Activated CD4-positive, alpha-beta T cell treated with anti-CD3 and anti-CD28 coated beads for 4 hours (primary cell): Measurements from ENCODE around the gene CDC14B.
"Not testable (repeated sequence)": the region's sequence is repeated elsewhere in the genome, so short reads cannot be mapped to it uniquely, and the experiment has no call there.

Experiments
- DNase-seq, 2 donors: peaks; one replicate each; pipeline ENCODE4 v3.0.0-alpha.2; 2020

Gene CDC14B

GRCh38 chr9:96532173-96532572 lies 87.5 kb downstream of the CDC14B start:
- no peak for DNase-seq

- no peak for DNase-seq
Observed at GRCh38 chr9:96524764-96525163, 94.9 kb downstream of the CDC14B start.

- no peak for DNase-seq
Observed at GRCh38 chr9:96524045-96524444, 95.6 kb downstream of the CDC14B start.

- no peak for DNase-seq
Observed at GRCh38 chr9:96523374-96523773, 96.3 kb downstream of the CDC14B start.

DNA sequence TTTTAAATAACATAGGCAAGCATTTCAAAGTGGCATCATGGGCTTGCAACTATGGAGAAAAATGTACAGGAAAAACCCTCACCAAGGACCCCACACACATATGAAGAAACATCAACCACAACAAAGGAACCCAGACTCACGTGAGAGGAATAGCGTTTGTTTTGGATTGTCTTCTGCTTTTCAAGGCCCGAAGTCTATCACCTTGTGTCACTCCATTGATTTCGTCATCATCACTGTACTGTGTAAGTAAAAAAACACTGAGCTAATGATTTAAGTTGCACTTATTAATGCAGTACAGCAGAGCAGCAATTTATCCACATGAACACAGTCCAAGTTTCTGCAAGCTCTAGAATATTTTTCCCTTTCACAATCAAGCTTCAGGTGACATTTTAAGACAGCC lies 97.3 kb downstream of the CDC14B start:
- DNase-seq: no peak

DNA sequence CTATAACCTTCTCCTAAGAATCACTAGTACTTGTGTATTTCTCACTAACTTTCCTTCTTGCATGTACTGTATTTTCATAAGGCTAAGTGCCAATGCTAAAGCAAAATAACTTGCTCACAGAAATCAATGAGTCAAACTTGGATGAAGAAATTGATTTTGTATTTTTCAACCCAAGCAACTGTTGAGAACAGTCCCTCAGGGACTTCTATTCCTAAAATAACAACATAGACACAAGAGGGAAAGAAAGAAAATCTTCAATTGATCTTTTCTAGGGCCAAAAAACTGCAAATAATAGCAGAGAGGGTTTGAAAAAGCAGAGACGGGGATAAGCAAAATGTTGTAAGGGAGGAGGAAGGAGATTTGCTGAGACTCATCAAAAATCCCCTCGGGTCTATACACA lies 99.9 kb downstream of the CDC14B start:
- no peak for DNase-seq

- DNase-seq: no peak
Observed at GRCh38 chr9:96519095-96519494, 100.5 kb downstream of the CDC14B start.

DNA sequence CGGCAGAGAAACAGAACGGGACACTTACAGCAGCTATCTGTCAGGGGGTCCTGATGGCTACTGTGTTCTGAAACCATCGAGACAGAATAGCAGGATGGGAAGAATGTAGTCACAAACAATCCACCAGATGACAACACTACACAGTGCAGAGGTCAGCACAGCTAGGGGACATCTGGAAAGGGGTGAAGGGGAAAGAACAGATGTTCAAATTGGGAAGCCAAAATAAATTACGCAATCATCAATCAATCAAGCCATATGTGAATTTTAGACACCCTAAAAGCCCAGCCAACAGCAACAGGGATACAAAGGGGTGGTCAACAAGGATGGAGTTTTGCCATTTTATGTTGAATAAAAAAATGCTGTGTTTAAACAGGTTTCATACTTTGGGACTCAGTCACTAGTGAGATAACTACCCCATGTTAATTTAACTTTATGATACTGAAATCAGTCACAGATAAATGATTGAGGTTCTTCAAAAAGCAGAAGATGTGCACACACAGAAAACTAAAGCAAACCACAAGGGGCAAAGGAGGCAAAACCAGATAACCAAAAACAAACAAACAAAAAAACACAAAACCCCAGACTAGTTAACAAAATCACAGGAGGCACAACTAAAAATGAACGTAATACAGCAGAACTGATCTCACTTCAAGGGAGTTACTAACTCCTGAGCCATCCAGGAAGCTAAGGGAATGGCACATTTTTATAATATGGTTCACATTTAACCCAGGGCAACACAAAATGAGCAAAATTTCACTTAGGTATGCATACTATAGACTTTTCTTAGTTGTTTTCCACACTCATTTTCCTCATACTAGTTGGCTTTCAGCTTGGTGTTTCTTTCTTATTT lies 103.8 kb downstream of the CDC14B start:
- no peak for DNase-seq

DNA sequence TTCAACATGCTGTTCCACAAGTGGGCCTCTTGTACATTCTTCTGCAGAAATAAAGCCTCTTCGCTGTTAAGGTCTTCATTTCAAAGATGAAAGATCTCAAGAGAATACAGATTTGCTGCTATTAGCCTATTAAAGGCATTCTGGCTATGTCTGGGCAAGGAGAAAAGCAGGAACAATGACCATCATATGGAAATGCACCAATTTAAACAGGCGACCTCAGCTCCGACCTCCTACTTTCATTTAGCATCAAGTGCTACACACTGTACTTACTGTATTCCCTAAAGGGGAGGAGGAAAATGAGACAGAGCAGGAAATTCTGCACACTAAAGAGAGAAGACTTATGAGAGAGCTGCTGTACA lies 104.9 kb downstream of the CDC14B start:
- DNase-seq: no peak

DNA sequence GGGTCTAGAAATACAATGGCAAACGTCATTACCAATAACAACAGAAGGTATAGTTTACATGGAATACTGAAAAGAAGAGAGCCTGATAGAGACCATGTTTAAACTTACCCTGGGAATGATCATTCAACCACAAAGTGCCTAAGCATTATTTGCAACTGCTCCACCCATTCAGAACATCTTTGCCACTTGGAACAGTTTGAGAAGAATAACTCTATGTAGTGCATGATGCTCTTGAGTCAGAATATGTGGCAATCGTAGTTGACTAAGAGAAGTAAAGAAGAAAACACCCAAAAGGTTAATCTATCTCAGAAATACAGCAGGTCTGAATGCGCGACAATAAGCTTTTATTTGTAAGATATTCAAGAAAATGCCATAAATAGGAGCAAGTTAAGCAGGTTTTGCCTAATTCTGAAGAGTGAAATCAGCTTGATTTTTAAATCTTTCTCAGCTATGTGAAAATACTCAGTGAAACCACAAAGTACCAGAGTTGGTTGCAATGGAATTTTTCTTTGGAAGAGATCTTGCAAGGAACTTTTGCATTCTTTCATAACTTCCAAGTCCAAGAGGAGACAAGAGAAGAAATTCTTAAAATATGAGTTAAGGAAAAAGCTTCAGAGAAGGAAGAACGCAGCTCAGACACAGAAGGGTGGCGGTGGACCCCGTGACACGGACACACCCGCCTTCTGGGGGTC lies 105.4 kb downstream of the CDC14B start:
- no peak for DNase-seq

GRCh38 chr9:96513622-96514021 lies 106.0 kb downstream of the CDC14B start:
- no peak for DNase-seq

DNA sequence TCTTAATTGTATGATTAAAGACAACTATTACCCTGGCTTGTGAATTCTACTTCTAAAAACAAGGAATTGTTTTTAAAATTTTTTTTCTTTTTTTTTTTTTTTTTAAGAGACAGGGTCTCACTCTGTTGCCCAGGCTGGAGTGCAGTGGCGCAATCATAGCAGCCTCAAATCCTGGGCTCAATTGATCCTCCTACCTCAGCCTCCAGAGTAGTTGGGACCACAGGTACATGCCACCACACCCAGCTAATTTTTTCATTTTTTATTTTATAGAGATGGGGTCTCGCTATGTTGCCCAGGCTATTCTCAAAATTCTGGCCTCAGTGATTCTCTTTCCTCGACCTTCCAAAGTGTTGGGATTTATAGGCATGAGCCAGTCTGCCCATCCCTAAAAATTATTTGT lies 107.4 kb downstream of the CDC14B start:
- DNase-seq: no peak

GRCh38 chr9:96510258-96510657 lies 109.4 kb downstream of the CDC14B start:
- no peak for DNase-seq

GRCh38 chr9:96509848-96510247 lies 109.8 kb downstream of the CDC14B start:
- no peak for DNase-seq

DNA sequence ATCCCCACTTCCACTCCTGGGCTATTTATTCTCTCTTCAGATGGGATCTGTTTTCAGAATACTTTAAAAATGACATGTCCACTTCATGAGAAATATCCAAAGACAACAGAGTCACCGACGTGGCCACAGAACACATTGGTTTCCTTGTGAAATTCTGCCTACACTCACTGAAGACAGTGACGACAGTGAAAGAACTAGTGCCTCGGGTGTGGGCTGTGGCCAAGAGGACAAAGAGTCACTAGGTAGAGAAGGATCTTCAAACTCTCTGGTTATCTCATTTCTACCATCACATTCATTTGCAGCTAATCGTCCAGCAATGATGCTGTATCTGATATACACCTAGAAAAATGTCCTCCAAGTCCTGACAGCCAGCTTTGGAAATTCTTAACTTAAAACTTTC lies 110.6 kb downstream of the CDC14B start:
- no peak for DNase-seq

DNA sequence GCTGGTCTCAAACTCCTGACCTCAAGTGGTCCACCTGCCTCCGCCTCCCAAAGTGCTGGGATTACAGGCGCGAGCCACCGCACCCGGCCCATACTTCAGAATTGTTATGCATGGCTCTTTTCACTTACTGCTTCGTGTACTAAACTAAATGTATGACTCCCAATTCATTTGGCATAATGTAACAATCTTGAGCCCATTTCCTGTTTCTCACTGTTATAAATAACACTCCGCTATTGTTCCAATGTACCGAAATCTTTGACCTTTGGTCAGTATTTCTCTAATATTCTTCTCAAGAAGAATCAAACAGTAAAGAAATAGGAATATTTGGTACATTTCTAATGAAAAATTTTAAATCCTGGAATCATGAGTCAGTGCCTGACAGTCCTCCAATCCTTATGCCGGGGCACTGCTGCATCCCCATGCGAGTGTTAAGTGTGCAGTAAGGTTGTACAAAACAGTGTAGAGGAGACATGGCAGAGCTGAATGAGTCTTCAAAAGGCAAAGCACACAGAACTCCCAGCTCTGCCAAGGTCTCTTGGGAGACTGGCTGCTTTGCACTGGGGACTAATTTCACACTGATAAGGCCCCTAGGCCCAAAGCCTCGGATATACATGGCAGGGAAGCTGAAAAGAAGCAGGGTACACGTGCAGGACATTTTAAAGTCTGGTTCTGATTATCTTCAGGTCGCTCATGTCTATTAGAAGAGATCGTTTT lies 111.3 kb downstream of the CDC14B start:
- DNase-seq: no peak

GRCh38 chr9:96505316-96505991 lies 114.2 kb downstream of the CDC14B start:
- no peak for DNase-seq

DNA sequence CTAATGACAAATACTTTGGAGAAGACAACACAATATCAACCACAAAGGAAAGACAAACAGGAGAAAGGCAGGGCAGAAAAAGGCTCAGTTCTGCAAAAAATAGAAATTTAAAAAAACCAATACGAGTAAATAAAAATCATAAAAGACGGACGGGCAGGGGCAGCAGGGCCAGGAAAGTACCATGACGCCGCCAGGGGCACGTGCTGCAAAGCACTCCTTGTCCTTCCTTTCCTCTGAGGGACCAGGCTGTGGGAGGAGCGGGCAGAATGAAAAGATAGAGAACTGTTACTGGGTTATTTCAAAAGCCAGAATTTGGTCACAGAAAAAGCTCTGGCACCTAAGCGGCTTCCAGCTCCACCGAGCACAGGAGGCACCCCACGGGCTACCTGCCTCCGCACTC lies 115.7 kb downstream of the CDC14B start:
- DNase-seq: no peak

- DNase-seq: not testable (repeated sequence)
Observed at GRCh38 chr9:96503374-96503748, 116.3 kb downstream of the CDC14B start.

- DNase-seq: no peak
Observed at GRCh38 chr9:96502539-96503373, 116.9 kb downstream of the CDC14B start.

- DNase-seq: no peak
Observed at GRCh38 chr9:96501633-96502538, 117.8 kb downstream of the CDC14B start.
